ENCODE measurements around the gene POLE.

DNA sequence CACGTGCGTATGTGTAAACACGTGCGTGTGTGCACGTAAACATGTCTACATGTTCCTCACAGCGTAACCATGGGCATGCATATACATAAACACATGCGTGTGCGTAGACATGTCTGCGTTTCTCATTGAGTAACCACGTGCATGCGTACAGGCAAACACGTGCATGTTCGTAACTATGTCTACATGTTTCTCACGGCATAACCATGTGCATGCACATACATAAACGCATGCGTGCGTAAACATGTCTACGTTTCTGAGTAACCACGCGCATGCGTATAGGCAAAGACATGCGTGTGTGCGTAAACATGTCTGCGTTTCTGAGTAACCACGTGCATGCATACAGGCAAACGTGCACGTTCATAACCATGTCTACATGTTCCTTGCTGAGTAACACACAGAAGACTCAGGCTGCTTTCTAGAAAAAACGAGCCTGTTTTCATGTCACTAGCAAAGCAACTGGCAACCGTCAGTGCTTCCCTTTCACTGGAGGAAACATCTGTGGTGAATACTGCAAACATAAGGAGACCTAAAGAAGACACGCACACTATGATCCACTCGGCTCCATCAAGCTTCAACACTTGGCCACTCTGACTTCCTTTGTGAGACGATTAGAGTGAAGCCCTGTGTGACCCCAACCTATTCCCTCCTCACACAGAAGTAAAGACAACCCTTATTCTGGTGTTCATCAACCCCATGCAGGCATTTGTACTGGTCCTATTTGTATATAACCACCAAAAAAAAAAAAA lies 28.8 kb downstream of the POLE start:
- TF ChIP-seq, protein P1, sequence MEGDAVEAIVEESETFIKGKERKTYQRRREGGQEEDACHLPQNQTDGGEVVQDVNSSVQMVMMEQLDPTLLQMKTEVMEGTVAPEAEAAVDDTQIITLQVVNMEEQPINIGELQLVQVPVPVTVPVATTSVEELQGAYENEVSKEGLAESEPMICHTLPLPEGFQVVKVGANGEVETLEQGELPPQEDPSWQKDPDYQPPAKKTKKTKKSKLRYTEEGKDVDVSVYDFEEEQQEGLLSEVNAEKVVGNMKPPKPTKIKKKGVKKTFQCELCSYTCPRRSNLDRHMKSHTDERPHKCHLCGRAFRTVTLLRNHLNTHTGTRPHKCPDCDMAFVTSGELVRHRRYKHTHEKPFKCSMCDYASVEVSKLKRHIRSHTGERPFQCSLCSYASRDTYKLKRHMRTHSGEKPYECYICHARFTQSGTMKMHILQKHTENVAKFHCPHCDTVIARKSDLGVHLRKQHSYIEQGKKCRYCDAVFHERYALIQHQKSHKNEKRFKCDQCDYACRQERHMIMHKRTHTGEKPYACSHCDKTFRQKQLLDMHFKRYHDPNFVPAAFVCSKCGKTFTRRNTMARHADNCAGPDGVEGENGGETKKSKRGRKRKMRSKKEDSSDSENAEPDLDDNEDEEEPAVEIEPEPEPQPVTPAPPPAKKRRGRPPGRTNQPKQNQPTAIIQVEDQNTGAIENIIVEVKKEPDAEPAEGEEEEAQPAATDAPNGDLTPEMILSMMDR (IDR thresholded peaks at IDR 0.05) = no peak
- TF ChIP-seq POLR2A (IDR thresholded peaks at IDR 0.05) = no peak

Measured in thyroid gland (tissue), 4 donors.